Measurements from ENCODE around the gene INPP5A. TPM values are rescaled to one million over a fixed set of nuclear protein-coding genes. Genes with fewer than 3 reads are reported as not detected.
"Not testable (repeated sequence)": the region's sequence is repeated elsewhere in the genome, so short reads cannot be mapped to it uniquely, and the experiment has no call there.

Gene INPP5A
- total and polyA plus RNA-seq, 2 experiments from 2014 or later = 41.2 to 53.6 TPM

GRCh38 chr10:132768346-132769248 lies 231.0 kb downstream of the INPP5A start:
- WGBS (ENCODE audit: low lambda C conversion rate, missing lambda C conversion rate) = 97% methylated on average over 41 of the region's 41 CpGs
- no peaks in the 10 kb centered on the region for H3K27me3 ChIP-seq
- no peak overlapping the region for H3K4me3 ChIP-seq
- no peak for DNase-seq (ENCODE audit: low spot score)
- H3K4me2 ChIP-seq = no peak overlapping the region
- no peaks in the 10 kb centered on the region for H3K4me1 ChIP-seq (ENCODE audit: insufficient read depth)
- no peaks in the 10 kb centered on the region for H3K9me3 ChIP-seq (ENCODE audit: low read depth)
- no peaks in the 10 kb centered on the region for H3K9me2 ChIP-seq (replicated peaks; ENCODE audit: insufficient read depth)
- no peak overlapping the region for H3K27ac ChIP-seq
- TF ChIP-seq CTCF (IDR thresholded peaks at IDR 0.05; ENCODE audit: poor library complexity) = no peak
- TF ChIP-seq EZH2 (IDR thresholded peaks at IDR 0.05; ENCODE audit: borderline replicate concordance) = no peak
- no peak for TF ChIP-seq EZH2phosphoT487 (IDR thresholded peaks at IDR 0.05; ENCODE audit: low read depth, severe bottlenecking, unreplicated experiment)
- no peaks in the 10 kb centered on the region for H3K36me3 ChIP-seq (replicated peaks; ENCODE audit: insufficient read depth, low read depth)
- H4K20me1 ChIP-seq (ENCODE audit: insufficient read depth, poor library complexity, severe bottlenecking) = no peaks in the 10 kb centered on the region
- H3K79me2 ChIP-seq = no peaks in the 10 kb centered on the region
- H2AFZ ChIP-seq = no peak overlapping the region

- Histone ChIP-seq H3K4me3 (no peak overlapping the region), H3K79me2 (no peaks in the 10 kb centered on the region), H3K4me1 (ENCODE audit: insufficient read depth) (no peaks in the 10 kb centered on the region), H2AFZ (no peak overlapping the region), H3K4me2 (no peak overlapping the region), H3K9me3 (ENCODE audit: low read depth) (no peaks in the 10 kb centered on the region), H3K9me2 (replicated peaks; ENCODE audit: insufficient read depth) (no peaks in the 10 kb centered on the region), H3K27me3 (no peaks in the 10 kb centered on the region), H3K27ac (no peak overlapping the region), H4K20me1 (ENCODE audit: insufficient read depth, poor library complexity, severe bottlenecking) (no peaks in the 10 kb centered on the region), H3K36me3 (replicated peaks; ENCODE audit: insufficient read depth, low read depth) (no peaks in the 10 kb centered on the region)
- WGBS (ENCODE audit: low lambda C conversion rate, missing lambda C conversion rate) = 96% methylated on average over 44 of the region's 45 CpGs
- TF ChIP-seq EZH2phosphoT487 (IDR thresholded peaks at IDR 0.05; ENCODE audit: low read depth, severe bottlenecking, unreplicated experiment) (no peak), CTCF (IDR thresholded peaks at IDR 0.05; ENCODE audit: poor library complexity) (no peak), EZH2 (IDR thresholded peaks at IDR 0.05; ENCODE audit: borderline replicate concordance) (no peak)
- no peak for DNase-seq (ENCODE audit: low spot score)
These were observed 232.8 kb downstream of the INPP5A start for GRCh38 chr10:132770061-132771021.

- not testable (repeated sequence) for H3K4me3 ChIP-seq; H3K4me1 ChIP-seq (ENCODE audit: insufficient read depth); DNase-seq (ENCODE audit: low spot score); H3K4me2 ChIP-seq; H2AFZ ChIP-seq; H4K20me1 ChIP-seq (ENCODE audit: insufficient read depth, poor library complexity, severe bottlenecking); H3K27ac ChIP-seq; H3K27me3 ChIP-seq; H3K79me2 ChIP-seq; H3K36me3 ChIP-seq (replicated peaks; ENCODE audit: insufficient read depth, low read depth); H3K9me2 ChIP-seq (replicated peaks; ENCODE audit: insufficient read depth); H3K9me3 ChIP-seq (ENCODE audit: low read depth)
- WGBS (ENCODE audit: low lambda C conversion rate, missing lambda C conversion rate) = 96% methylated on average over 10 of the region's 25 CpGs
These were observed 235.2 kb downstream of the INPP5A start for GRCh38 chr10:132772816-132773215.
